Measurements from ENCODE around the gene TNS3.

The TNS3 gene

GRCh38 chr7:47580811-47581331 is 1.0 kb downstream of the TNS3 start:
- DNase-seq: peak; percentile 22

- DNase-seq: no peak
Observed at GRCh38 chr7:47580175-47580706, 1.7 kb downstream of the TNS3 start.

GRCh38 chr7:47579458-47579857 is 2.5 kb downstream of the TNS3 start:
- no peak for DNase-seq

- DNase-seq: no peak
Observed at GRCh38 chr7:47578579-47579270, 3.2 kb downstream of the TNS3 start.

GRCh38 chr7:47577321-47577919 is 4.5 kb downstream of the TNS3 start:
- no peak for DNase-seq

GRCh38 chr7:47576866-47577306 is 5.0 kb downstream of the TNS3 start:
- DNase-seq: no peak

- DNase-seq: no peak
Observed at GRCh38 chr7:47576031-47576865, 5.7 kb downstream of the TNS3 start.

- DNase-seq: no peak
Observed at GRCh38 chr7:47574482-47575329, 7.2 kb downstream of the TNS3 start.

GRCh38 chr7:47573758-47574481 is 8.0 kb downstream of the TNS3 start:
- no peak for DNase-seq

GRCh38 chr7:47572939-47573757 is 8.8 kb downstream of the TNS3 start:
- no peak for DNase-seq

- peak; percentile 89 for DNase-seq
Observed at GRCh38 chr7:47572094-47572445, 9.8 kb downstream of the TNS3 start.

- DNase-seq: peak; percentile 94
Observed at GRCh38 chr7:47571331-47572093, 10.4 kb downstream of the TNS3 start.

- DNase-seq: peak; percentile 28
Observed at GRCh38 chr7:47570649-47571050, 11.3 kb downstream of the TNS3 start.

GRCh38 chr7:47568547-47568946 is 13.4 kb downstream of the TNS3 start:
- no peak for DNase-seq

- no peak for DNase-seq
Observed at GRCh38 chr7:47568056-47568455, 13.9 kb downstream of the TNS3 start.

- DNase-seq: no peak
Observed at GRCh38 chr7:47565640-47566250, 16.2 kb downstream of the TNS3 start.

- DNase-seq: no peak
Observed at GRCh38 chr7:47563521-47563920, 18.4 kb downstream of the TNS3 start.

- DNase-seq: no peak
Observed at GRCh38 chr7:47561715-47562446, 20.0 kb downstream of the TNS3 start.

Measured in NCI-H1092 treated with DMSO at 0.1 percent for 48 hours (cell line).